Measurements from ENCODE around the gene RNASE12.
"Not testable (repeated sequence)": the region's sequence is repeated elsewhere in the genome, so short reads cannot be mapped to it uniquely, and the experiment has no call there.

GRCh38 chr14:20569865-20570264, 21.3 kb downstream of the RNASE12 start:
- not testable (repeated sequence) for TF ChIP-seq CTCF (IDR thresholded peaks at IDR 0.05; ENCODE audit: low read depth, low read length); POLR2A (IDR thresholded peaks at IDR 0.05; ENCODE audit: extremely low read depth, insufficient read length)

All from NB4 (cell line).